CD4-positive, alpha-beta memory T cell (primary cell): Measurements from ENCODE around the gene IGSF3. TPM values are rescaled to one million over a fixed set of nuclear protein-coding genes. Genes with fewer than 3 reads are reported as not detected.

Source experiments
- CTCF ChIA-PET: fragments of 350-600 bp; sonication (Branson Sonifier 250); formaldehyde crosslinking; loops from one replicate; lab custom pipeline; 2021; ENCODE audit warnings: inconsistent platforms; ENCODE audit not compliant: partially characterized antibody; lab: Charles Lee
- POLR2A ChIA-PET: fragments of 350-600 bp; sonication (Branson Sonifier 250); formaldehyde crosslinking; loops from one replicate; lab custom pipeline; 2021; ENCODE audit not compliant: partially characterized antibody; lab: Charles Lee
- DNase-seq, 5 donors: peaks; one replicate each; pipeline versions ENCODE4 v3.0.0 to v3.0.0-alpha.2; 2020 to 2022; ENCODE audit warnings: mixed read lengths in 1 of 5
- H3K27ac ChIP-seq: one replicate; pipeline ENCODE4 v1.7.0; 2013; ENCODE audit warnings: low read depth, low read length
- H3K27me3 ChIP-seq: 2 replicates; pipeline ENCODE4 v1.7.0; 2013; ENCODE audit warnings: mild to moderate bottlenecking, low read length, moderate library complexity; ENCODE audit not compliant: insufficient read depth
- H3K36me3 ChIP-seq: 2 replicates; pipeline ENCODE4 v1.7.0; 2013; ENCODE audit warnings: mild to moderate bottlenecking, low read length, moderate library complexity; ENCODE audit not compliant: insufficient read depth
- H3K4me1 ChIP-seq: 2 replicates; pipeline ENCODE4 v1.7.0; 2013; ENCODE audit warnings: mild to moderate bottlenecking, low read length, moderate library complexity; ENCODE audit not compliant: insufficient read depth
- H3K4me3 ChIP-seq, 2 donors: one replicate each; pipeline ENCODE4 v1.7.0; 2013; ENCODE audit warnings: low read length in 2 of 2, mild to moderate bottlenecking in 1 of 2
- H3K9me3 ChIP-seq, 2 donors: one replicate each; pipeline ENCODE4 v1.7.0; 2013; ENCODE audit warnings: low read length in 2 of 2, control low read depth in 1 of 2; ENCODE audit not compliant: control insufficient read depth in 1 of 2
- H3K27ac Mint-ChIP-seq, 7 donors: one replicate each; pipeline ENCODE4 v1.8.0; 2020 to 2021; ENCODE audit warnings: mixed read lengths in 7 of 7, mild to moderate bottlenecking in 6 of 7, inconsistent platforms in 3 of 7, moderate library complexity in 3 of 7
- H3K27me3 Mint-ChIP-seq, 2 donors: one replicate each; pipeline ENCODE4 v1.8.0; 2020 to 2021; ENCODE audit warnings: mixed read lengths in 2 of 2
- H3K36me3 Mint-ChIP-seq, 2 donors: one replicate each; pipeline ENCODE4 v1.8.0; 2020 to 2021; ENCODE audit warnings: mixed read lengths in 2 of 2, inconsistent platforms in 1 of 2, mild to moderate bottlenecking in 1 of 2
- H3K4me1 Mint-ChIP-seq, 4 donors: one replicate each; pipeline ENCODE4 v1.8.0; 2020 to 2021; ENCODE audit warnings: mixed read lengths in 4 of 4, mild to moderate bottlenecking in 1 of 4
- H3K4me3 Mint-ChIP-seq, 8 donors: one replicate each; pipeline ENCODE4 v1.8.0; 2020 to 2021; ENCODE audit warnings: mixed read lengths in 8 of 8, mild to moderate bottlenecking in 7 of 8, moderate library complexity in 6 of 8, inconsistent platforms in 3 of 8
- H3K9me3 Mint-ChIP-seq, 8 donors: one replicate each; pipeline ENCODE4 v1.8.0; 2020 to 2021; ENCODE audit warnings: mixed read lengths in 8 of 8, mild to moderate bottlenecking in 5 of 8, inconsistent platforms in 3 of 8, moderate library complexity in 1 of 8
- intact Hi-C: fragments of 100-400 bp; cut with micrococcal nuclease; formaldehyde crosslinking; loops from one replicate; pipeline ENCODE4 v1.15.1; 2023
- polyA plus RNA-seq, 2 donors: library from polyadenylated mRNA; unstranded; fragments of 300-500 nt; fragmentation: Illumina TruSeq; gene quantifications; one replicate each; pipeline ENCODE4 v1.2.3, GENCODE V29; 2021
- total RNA-seq, 2 experiments: library from RNA; stranded (reverse); gene quantifications; one replicate each; pipeline ENCODE4 v1.2.3, GENCODE V29; 2021

IGSF3 gene
- total and polyA plus RNA-seq, 4 experiments from 2014 or later = 0.06 TPM; not detected in 3

DNA sequence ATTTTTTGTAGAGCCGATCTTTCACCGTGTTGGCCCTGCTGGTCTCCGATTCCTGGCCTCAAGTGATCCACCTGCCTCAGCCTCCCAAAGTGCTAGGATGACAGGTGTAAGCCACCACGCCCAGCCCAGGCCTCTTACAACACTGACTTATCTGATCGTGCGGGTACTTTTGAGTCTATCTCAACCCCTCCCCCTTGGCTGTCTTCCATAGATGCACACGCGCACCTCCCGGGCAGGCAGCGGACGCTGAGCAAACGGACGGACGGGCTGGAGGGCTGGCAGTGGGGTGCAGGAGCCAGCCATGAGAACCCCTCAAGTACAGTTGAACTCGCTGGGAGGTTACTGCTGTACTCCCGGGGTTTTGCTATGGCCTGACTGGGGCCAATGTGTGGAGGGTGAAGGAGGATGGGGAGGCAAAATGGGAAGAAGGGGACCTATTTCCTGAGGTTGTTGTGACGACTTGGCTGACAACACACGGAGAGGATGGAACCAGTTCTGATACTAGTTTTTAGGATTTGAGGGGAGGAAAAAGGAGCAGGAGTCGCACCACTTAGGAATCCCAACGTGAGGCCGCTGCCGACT, 97.7 kb downstream of the IGSF3 start:
- H3K27me3 Mint-ChIP-seq = peaks cover 0 to 2% of the 10 kb centered on the region in 2 donors
- Histone ChIP-seq H3K36me3 (no peaks in the 10 kb centered on the region), H3K27ac (peak overlapping the region; percentile 93), H3K4me1 (peaks cover 69% of the 10 kb centered on the region), H3K9me3 (no peaks in the 10 kb centered on the region), H3K27me3 (no peaks in the 10 kb centered on the region), H3K4me3 (peak overlapping the region; percentile 80 to 93)
- H3K4me3 Mint-ChIP-seq = peak overlapping the region; percentile 89 to 99 (median 94)
- intact Hi-C loops = loop anchor here (1.0 to 5.0 kb wide), 5 partner anchors 11 to 195 kb away; no protein-coding TSS in a partner anchor
- peak; percentile 60 to 86 (median 67) for DNase-seq
- peaks cover 39 to 70% (median 54%) of the 10 kb centered on the region in 4 donors for H3K4me1 Mint-ChIP-seq
- ChIA-PET CTCF (interaction anchor here (0.8 to 3.0 kb wide), 13 partner anchors 9 to 431 kb away, joined by 3 to 15 read pairs (median 6); no protein-coding TSS in a partner anchor), POLR2A (interaction anchor here (1.3 to 4.3 kb wide), 6 partner anchors 12 to 195 kb away, joined by 3 to 29 read pairs (median 15); no protein-coding TSS in a partner anchor)
- peaks cover 6 to 19% of the 10 kb centered on the region in 2 donors for H3K36me3 Mint-ChIP-seq
- H3K9me3 Mint-ChIP-seq = peaks cover 0 to 2% (median 0%) of the 10 kb centered on the region in 8 donors
- peak overlapping the region; percentile 90 to 98 (median 97) for H3K27ac Mint-ChIP-seq

DNA sequence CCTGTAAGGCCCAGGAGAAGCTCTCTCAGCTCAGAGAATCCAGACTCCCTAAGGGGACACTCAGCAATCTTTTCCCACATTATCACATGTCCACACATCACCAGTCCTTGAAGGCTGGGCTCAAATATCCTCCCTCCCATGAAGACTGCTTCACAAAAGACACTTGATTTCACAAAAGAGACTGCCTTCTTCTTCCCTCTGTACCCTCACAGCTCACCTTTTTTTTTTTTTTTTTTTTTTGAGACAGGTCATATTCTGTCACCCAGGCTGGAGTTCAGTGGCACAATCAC, 98.2 kb downstream of the IGSF3 start:
- CTCF ChIA-PET = interaction anchor here (0.7 to 3.0 kb wide), 17 partner anchors 9 to 430 kb away, joined by 3 to 15 read pairs (median 5); no protein-coding TSS in a partner anchor
- no peaks in the 10 kb centered on the region for H3K36me3 ChIP-seq
- Mint-ChIP-seq H3K27ac (peak overlapping the region; percentile 90 to 98 (median 97)), H3K4me3 (peak overlapping the region; percentile 89 to 99 (median 94)), H3K4me1 (peaks cover 40 to 70% (median 54%) of the 10 kb centered on the region in 4 donors), H3K27me3 (peaks cover 0 to 2% of the 10 kb centered on the region in 2 donors), H3K9me3 (peaks cover 0 to 5% (median under 1%) of the 10 kb centered on the region in 8 donors), H3K36me3 (peaks cover 11 to 22% of the 10 kb centered on the region in 2 donors)
- intact Hi-C loops = no loop called here
- H3K4me1 ChIP-seq = peaks cover 68% of the 10 kb centered on the region
- H3K9me3 ChIP-seq = no peaks in the 10 kb centered on the region
- POLR2A ChIA-PET = interaction anchor here (0.9 to 4.3 kb wide), 6 partner anchors 12 to 70 kb away, joined by 3 to 29 read pairs (median 15); no protein-coding TSS in a partner anchor
- peak overlapping the region in 1 of 2 donors; percentile 93 for H3K4me3 ChIP-seq
- no peaks in the 10 kb centered on the region for H3K27me3 ChIP-seq
- no peak for DNase-seq
- peak overlapping the region; percentile 93 for H3K27ac ChIP-seq

DNA sequence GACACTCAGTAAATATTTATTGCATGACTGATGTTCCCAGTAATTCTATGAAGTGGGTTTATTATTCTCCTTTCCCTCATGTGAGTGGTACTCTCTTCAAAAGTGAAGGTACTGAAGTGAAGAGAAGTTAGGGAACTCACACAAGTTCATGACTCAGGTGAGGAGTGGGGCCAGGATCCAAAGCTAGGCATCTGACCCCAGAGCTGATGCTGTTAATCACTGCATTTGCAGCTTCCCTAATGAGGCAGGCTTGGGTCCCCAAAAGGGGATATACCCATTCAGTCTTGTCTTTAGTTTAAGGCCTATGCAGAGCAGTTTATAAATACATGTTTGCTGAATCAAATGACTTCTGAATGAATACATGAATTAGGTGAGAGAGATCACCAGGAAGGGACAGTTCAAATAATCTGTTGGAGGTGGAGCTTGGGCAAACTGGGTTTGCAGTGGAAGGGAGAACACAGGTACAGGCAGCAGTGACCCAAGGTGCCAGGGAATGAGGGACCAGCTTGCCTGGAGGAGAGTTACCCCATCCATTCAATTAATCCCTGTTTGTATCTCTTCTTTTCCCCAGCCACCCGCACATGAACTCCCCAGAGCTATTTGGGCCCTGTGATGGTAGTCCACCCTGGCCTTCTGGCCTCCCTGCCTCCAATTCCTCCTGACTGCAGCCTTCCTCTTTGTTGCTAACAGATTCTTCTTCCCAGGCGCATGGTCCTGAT, 98.7 kb downstream of the IGSF3 start:
- H3K9me3 ChIP-seq = no peaks in the 10 kb centered on the region
- ChIA-PET POLR2A (interaction anchor here (0.7 to 4.3 kb wide), 10 partner anchors 11 to 194 kb away, joined by 3 to 29 read pairs (median 3); no protein-coding TSS in a partner anchor), CTCF (interaction anchor here (0.7 to 3.0 kb wide), 17 partner anchors 8 to 430 kb away, joined by 3 to 15 read pairs (median 5); no protein-coding TSS in a partner anchor)
- intact Hi-C loops = loop anchor here (1.0 kb wide), 1 partner anchor 13 kb away; no protein-coding TSS in a partner anchor
- no peak overlapping the region for H3K4me3 ChIP-seq
- H3K27ac ChIP-seq = peak overlapping the region; percentile 93
- Mint-ChIP-seq H3K27me3 (peaks cover 0 to 2% of the 10 kb centered on the region in 2 donors), H3K9me3 (peaks cover 2 to 10% (median 5%) of the 10 kb centered on the region in 8 donors), H3K27ac (peak overlapping the region; percentile 90 to 98 (median 97)), H3K36me3 (peaks cover 16 to 27% of the 10 kb centered on the region in 2 donors), H3K4me3 (peak overlapping the region; percentile 89 to 99 (median 94)), H3K4me1 (peaks cover 40 to 72% (median 54%) of the 10 kb centered on the region in 4 donors)
- peaks cover 67% of the 10 kb centered on the region for H3K4me1 ChIP-seq
- H3K27me3 ChIP-seq = no peaks in the 10 kb centered on the region
- DNase-seq = no peak
- no peaks in the 10 kb centered on the region for H3K36me3 ChIP-seq

DNA sequence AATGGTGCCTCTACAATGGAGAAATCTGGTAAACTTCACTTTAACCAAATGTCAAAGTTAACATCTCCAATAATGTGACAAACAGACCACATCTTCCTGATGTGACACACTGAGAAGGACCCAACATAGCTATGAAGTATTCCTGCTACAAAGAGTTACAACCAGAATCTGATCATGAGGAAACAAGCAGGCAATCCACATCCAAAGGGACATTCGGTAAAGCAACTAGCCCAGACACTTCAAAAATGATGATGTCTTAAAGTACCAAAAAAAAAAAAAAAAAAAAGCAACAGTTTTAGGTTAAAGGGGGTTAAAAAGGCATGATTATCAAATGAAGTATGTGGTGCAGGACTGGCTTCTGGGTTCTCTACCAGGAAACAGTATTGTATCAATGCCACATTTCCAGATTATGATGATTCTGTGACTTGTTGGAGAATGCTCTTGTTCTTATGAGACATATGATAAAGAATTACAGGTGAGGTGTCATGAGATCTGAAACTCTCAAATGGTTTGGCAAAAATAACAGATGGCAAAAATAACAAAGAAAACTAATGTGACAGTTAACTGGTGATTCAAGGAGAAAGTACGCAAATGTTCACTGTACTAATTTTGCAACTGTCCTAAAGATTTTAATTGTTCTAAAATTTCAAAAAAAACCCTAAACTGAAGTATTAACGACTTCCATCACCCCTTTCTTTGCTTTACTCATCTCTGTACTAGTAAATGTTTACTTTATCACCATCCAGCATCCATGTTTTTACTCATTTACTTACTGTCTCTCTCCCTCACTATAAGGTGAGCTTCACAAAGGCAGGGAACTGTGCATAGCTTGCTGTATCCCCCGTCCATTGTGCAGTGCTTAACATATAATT, 99.5 kb downstream of the IGSF3 start:
- H3K9me3 ChIP-seq = no peaks in the 10 kb centered on the region
- CTCF ChIA-PET = interaction anchor here (0.7 to 3.0 kb wide), 12 partner anchors 8 to 429 kb away, joined by 3 to 15 read pairs (median 6); no protein-coding TSS in a partner anchor
- peak overlapping the region; percentile 93 for H3K27ac ChIP-seq
- no peak overlapping the region for H3K4me3 ChIP-seq
- no peaks in the 10 kb centered on the region for H3K36me3 ChIP-seq
- peak overlapping the region in 6 of 7 donors; percentile 28 to 98 (median 97) for H3K27ac Mint-ChIP-seq
- H3K4me1 Mint-ChIP-seq = peaks cover 40 to 75% (median 56%) of the 10 kb centered on the region in 4 donors
- H3K4me1 ChIP-seq = peaks cover 67% of the 10 kb centered on the region
- POLR2A ChIA-PET = interaction anchor here (0.9 to 3.8 kb wide), 5 partner anchors 11 to 171 kb away, joined by 3 to 23 read pairs (median 3); no protein-coding TSS in a partner anchor
- peaks cover 23 to 28% of the 10 kb centered on the region in 2 donors for H3K36me3 Mint-ChIP-seq
- H3K4me3 Mint-ChIP-seq = peak overlapping the region; percentile 89 to 99 (median 94)
- H3K9me3 Mint-ChIP-seq = peaks cover 3 to 15% (median 6%) of the 10 kb centered on the region in 8 donors
- intact Hi-C loops = loop anchor here (1.0 kb wide), 1 partner anchor 12 kb away; no protein-coding TSS in a partner anchor
- peaks cover 0 to 2% of the 10 kb centered on the region in 2 donors for H3K27me3 Mint-ChIP-seq
- H3K27me3 ChIP-seq = no peaks in the 10 kb centered on the region
- no peak for DNase-seq

DNA sequence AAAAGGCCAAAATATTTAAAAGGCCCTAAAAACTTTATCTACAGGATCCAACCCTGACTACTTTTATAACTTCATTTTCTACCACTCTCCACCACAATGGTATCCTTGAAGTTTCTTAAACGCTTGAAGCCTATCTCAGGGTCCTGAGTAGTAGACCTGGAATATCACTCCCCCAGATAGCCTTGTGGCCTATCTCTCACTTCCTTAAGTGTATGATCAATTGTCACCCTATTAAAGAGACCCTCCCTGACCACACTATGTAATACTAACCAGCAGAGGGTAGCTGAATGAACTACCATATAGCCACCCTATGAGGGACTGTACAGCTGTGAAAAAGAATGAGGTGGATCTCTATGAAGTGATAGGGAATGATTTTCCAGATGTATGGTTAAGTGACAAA, 102.3 kb downstream of the IGSF3 start:
- DNase-seq = no peak
- Histone ChIP-seq H3K9me3 (no peaks in the 10 kb centered on the region), H3K4me1 (peaks cover 70% of the 10 kb centered on the region), H3K27me3 (no peaks in the 10 kb centered on the region), H3K36me3 (no peaks in the 10 kb centered on the region), H3K4me3 (no peak overlapping the region), H3K27ac (no peak overlapping the region)
- Mint-ChIP-seq H3K4me3 (peak overlapping the region in 2 of 8 donors; percentile 4 to 5), H3K27ac (peak overlapping the region in 4 of 7 donors; percentile 10 to 38 (median 14)), H3K9me3 (peaks cover 3 to 19% (median 6%) of the 10 kb centered on the region in 8 donors), H3K4me1 (peaks cover 55 to 85% (median 74%) of the 10 kb centered on the region in 4 donors), H3K27me3 (peaks cover 0 to 2% of the 10 kb centered on the region in 2 donors), H3K36me3 (peaks cover 31% of the 10 kb centered on the region in 2 donors)
- intact Hi-C loops = no loop called here
- POLR2A ChIA-PET = no interaction called here
- CTCF ChIA-PET = no interaction called here

GRCh38 chr1:116564426-116564825, 103.1 kb downstream of the IGSF3 start:
- Mint-ChIP-seq H3K27ac (peak overlapping the region in 6 of 7 donors; percentile 8 to 74 (median 41)), H3K36me3 (peaks cover 25 to 31% of the 10 kb centered on the region in 2 donors), H3K4me3 (peak overlapping the region in 2 of 8 donors; percentile 43 to 63), H3K4me1 (peaks cover 58 to 85% (median 74%) of the 10 kb centered on the region in 4 donors), H3K27me3 (no peaks in the 10 kb centered on the region), H3K9me3 (peaks cover 3 to 19% (median 6%) of the 10 kb centered on the region in 8 donors)
- H3K36me3 ChIP-seq = no peaks in the 10 kb centered on the region
- ChIA-PET POLR2A (no interaction called here), CTCF (no interaction called here)
- H3K27me3 ChIP-seq = no peaks in the 10 kb centered on the region
- DNase-seq = no peak
- intact Hi-C loops = no loop called here
- H3K4me3 ChIP-seq = no peak overlapping the region
- H3K4me1 ChIP-seq = peaks cover 73% of the 10 kb centered on the region
- H3K9me3 ChIP-seq = no peaks in the 10 kb centered on the region
- H3K27ac ChIP-seq = no peak overlapping the region
